Measurements from ENCODE around the gene TANGO6.
"Not testable (repeated sequence)": the region's sequence is repeated elsewhere in the genome, so short reads cannot be mapped to it uniquely, and the experiment has no call there.

TANGO6 gene

DNA sequence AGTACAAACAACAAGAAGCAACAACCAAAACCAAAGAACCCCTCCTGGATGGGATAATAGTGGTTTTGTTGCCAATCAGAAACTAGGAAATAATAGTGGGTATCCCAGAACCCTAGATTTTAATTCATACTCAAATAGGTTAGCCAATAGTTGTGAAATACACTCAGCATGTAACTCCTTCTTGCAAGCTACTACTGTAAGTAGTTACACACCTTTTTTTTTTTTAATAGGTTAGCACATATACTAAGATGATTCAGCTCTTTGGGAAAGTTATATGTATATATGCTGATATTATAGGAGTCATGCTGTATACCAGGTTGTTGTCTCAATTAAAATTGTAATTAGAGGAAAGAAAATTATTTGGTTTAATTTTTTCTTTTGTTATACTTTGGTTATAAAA is 169.6 kb downstream of the TANGO6 start:
- DNase-seq (ENCODE audit: low spot score), result no peak

DNA sequence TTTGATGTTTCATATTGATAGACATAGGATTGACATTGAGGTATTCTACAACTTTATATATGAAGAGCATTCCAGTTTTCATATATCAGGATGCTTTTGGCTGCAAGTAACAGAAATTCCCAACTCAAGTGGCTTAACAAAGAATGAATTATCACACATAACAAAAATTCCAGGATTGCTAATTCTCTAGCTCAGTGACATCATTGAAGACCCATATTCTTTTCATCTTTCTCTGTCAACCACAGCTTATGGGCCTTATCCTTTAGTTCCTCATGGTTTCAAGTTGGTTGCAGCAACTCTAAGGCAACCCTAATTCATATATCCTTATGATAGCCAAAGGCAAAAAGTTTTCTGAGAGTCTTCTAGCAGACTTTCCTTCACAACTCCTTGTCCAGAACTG is 170.7 kb downstream of the TANGO6 start:
- DNase-seq (ENCODE audit: low spot score), result no peak

DNA sequence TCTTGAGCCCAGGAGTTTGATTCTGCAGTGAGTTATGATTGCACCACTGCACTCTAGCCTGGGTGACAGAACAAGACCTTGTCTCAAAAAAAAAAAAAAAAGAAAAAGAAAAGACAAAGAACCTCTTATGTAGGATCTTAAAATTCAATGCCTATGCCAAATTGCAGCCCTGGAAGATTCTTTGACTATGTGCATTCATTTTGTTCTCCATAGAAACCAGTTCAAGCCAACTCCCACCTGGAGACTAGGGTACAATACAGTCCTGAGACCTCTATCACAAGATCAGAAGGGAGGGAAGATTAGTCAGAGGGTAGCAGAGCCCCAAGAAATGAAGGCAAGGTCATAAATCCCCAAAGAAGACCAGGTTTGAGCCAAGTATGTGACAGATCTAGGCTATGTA is 171.5 kb downstream of the TANGO6 start:
- no peak for DNase-seq (ENCODE audit: low spot score)

DNA sequence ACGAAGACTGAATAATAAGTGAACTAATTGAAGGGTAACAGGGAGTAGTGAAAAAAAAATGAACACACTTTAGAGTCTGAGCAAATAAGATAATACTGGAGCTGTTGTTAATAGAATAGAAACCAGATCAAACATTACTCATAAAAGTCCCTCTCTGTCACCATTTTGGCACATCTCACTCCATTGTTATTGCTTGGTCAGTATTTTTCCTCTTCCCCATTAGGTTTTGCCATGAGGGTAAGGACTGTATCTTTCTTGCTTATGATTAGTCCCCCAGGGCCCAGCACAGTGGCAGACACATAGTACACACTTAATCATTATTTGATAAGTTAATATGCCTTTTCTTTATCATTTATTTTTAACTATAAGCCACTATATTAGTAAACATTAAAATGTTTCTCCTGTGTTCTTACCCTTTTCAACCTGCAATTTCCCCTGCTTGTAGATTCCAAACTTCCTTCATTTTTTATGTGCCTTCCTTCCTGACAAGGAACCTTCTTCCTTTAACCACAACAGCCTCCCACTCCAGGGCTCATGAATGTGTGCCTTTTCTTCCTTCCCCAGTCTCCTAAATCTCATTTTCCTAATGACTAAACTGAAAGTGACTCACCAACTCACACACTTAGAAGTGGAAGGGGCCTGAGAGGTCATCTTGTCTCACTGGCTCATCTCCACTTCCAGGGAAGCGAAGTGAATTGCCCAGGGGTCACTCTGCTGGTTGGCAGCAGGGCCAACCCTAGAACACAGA is 173.9 kb downstream of the TANGO6 start:
- peak; percentile 66 for DNase-seq (ENCODE audit: low spot score)

DNA sequence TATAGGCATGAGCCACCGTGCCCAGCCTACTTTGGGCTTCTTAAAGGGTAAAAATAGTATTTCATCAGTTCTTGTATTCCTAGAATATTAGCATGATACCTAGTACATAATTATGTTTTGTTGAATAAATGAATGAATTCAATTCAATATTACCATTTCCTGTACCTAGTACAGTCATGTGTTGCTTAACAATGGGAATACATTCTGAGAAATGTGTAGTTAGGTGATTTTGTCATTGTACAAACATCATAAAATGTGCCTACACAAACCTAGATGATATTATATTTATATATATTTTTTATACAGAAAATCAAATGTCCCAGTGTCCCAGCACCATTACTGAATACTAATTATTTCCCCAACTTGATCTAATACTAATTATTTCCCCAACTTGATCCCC is 176.5 kb downstream of the TANGO6 start:
- DNase-seq (ENCODE audit: low spot score), result no peak

DNA sequence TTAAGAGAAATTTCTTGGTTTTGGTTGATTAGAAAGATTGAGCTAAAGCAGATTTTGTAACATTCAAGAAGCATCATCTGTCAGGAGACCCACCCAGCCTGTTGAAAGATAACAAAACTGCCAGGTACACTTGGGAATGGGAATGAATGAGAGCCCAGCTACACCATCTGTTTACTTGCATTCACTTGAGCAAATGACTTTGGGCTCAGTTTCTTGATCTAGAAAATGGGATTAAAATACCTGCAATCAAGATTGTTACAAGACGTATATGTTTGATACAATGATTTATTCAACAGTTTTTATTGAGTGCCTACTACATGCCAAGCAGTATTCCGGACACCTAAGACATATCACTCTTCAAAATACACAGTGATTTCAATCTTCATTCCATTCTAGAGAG is 185.8 kb downstream of the TANGO6 start:
- DNase-seq (ENCODE audit: low spot score), result no peak

- DNase-seq (ENCODE audit: low spot score), result no peak
Measured at GRCh38 chr16:69031877-69032301, 188.6 kb downstream of the TANGO6 start.

DNA sequence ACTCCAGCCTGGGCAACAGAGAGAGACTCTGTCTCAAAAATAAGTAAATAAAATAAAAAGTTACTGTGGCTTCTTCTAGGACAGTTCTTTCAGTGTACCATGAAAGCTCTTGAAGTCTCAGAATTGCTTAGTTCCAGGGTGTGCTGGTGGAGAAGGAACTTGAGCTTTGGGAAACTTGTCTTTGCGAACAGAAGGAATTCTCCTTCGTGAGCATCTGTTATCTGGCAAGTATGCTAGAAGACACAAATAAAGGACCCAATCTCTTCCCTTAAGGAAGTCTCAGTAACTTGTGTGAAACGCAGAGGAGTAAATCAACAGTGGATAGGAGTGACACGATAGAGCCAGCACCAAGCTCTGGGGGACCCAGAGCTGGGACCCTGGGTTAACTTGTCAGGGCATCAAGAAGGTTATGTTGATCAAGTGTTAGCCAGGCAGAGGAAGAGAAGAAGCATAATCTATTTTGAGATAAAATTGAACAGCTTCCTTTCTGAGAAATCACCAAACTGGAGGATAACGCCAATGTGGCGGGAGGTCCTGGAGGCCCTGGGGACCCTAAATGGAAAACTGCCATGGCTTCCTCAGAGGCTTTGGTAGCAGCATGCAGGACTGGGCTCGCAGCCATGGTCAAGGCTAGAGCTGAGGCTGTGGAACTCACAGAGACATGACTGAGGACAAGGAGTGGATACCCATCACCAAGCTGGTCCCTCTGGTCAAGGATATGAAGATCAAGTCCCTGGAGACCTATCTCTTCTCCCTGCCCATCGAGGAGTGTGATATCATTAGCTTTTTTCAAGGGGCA is 190.0 kb downstream of the TANGO6 start:
- DNase-seq (ENCODE audit: low spot score), result no peak

- DNase-seq (ENCODE audit: low spot score), result no peak
Measured at GRCh38 chr16:69035375-69035774, 192.0 kb downstream of the TANGO6 start.

- DNase-seq (ENCODE audit: low spot score), result no peak
Measured at GRCh38 chr16:69036399-69037091, 193.2 kb downstream of the TANGO6 start.

- DNase-seq (ENCODE audit: low spot score), result no peak
Measured at GRCh38 chr16:69037373-69038160, 194.2 kb downstream of the TANGO6 start.

DNA sequence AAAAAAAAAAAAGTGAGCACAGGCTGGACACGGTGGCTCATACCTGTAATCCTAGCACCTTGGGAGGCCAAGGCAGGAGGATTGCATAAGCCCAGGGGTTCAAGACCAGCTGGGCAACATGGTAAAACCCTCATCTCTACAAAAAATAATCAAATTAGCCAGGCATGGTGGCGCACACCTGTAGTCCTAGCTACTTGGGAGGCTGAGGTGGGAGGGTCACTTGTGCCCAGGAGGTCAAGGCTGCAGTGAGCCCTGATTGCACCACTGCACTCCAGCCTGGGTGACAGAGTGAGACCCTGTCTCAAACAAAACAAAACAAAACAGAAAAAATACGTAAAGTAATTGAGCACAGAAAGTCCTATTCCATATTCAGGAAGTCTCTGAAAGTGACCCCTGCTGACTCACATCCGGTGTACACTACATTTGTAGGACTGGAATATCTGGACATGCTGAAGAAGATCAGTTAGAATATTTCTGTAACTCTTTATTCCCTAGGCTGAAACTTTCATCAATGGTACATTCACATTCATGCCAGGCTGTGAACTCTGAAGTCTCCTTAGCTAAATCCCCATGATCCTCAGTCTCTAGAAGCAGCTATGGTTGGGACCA is 196.1 kb downstream of the TANGO6 start:
- no peak for DNase-seq (ENCODE audit: low spot score)

DNA sequence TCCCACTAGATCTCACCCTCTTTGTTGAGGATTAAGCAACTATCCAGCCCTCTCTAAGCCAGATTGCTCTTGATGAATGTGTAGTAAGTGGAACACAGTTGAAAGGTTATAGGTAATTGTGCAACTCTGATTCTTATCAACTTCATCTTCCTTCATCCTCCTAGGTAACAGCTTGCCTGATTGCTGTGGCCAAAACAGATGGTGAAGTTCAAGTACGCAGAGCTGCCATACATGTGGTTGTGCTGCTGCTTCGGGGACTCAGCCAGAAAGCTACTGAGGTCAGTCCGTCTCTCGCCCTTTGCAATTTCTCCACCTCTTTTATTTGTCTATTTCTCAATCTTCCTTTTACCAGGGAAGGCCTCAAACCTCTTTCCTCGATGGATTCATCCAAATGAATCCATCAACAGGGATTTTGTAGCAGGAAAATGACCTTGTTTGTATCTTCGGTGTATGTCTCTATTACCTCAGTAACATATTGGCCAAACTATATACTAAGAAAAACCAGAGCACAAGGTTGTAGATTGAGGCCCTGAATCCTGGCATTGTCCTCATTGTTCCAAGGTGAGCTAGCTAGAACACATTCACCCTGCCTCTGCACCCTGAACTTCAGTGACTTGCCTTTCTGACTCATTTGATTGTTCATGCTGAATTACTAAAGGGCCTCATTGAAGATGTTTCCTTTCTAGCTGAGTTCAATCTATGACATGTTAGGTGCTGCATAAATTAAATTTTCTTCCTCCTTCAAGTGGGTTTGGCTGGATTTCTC is 197.0 kb downstream of the TANGO6 start:
- peak; percentile 61 for DNase-seq (ENCODE audit: low spot score)

GRCh38 chr16:69048328-69049120 is 205.2 kb downstream of the TANGO6 start:
- DNase-seq (ENCODE audit: low spot score), result no peak

- DNase-seq (ENCODE audit: low spot score), result no peak
Measured at GRCh38 chr16:69049146-69049545, 205.8 kb downstream of the TANGO6 start.

- DNase-seq (ENCODE audit: low spot score), result no peak
Measured at GRCh38 chr16:69049603-69050375, 206.5 kb downstream of the TANGO6 start.

- not testable (repeated sequence) for DNase-seq (ENCODE audit: low spot score)
Measured at GRCh38 chr16:69051517-69051830, 208.1 kb downstream of the TANGO6 start.

GRCh38 chr16:69055008-69055407 is 211.7 kb downstream of the TANGO6 start:
- no peak for DNase-seq (ENCODE audit: low spot score)

DNA sequence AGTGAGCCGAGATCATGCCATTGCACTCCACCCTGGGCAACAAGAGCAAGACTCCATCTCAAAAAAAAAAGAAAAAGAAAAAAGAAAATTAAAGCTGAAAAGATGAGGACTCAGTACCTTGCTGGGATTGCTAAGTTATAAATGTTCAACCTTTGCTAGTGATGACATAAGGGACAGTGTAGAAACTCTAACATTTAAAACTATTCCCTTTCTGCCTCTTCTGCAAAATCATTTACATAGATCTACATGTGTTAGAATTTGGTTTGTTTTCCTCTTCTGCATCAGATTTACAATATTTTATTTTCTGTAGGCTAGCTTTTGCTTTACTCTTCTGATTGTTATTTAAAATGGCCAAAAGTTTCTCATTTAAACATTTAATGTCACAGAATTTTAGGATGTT is 212.6 kb downstream of the TANGO6 start:
- no peak for DNase-seq (ENCODE audit: low spot score)

All from RKO (cell line).